K562 (cell line): Measurements from ENCODE around the gene DSG3. TPM values are rescaled to one million over a fixed set of nuclear protein-coding genes. Genes with fewer than 3 reads are reported as not detected.

Experiments
- CEBPG ChIP-seq, 3 experiments: fragments of 200-800 bp in 1 of 3; sonication (Bioruptor generic) in 1 of 3; sonication (generic) in 1 of 3; formaldehyde crosslinking in 1 of 3; IDR thresholded peaks in 2 of 3; conservative IDR thresholded peaks in 1 of 3; 2 replicates each; pipeline versions ENCODE4 v1.6.1 to v1.8.0; 2016 to 2022; ENCODE audit warnings: missing compliant biosample characterization in 2 of 3, missing genetic modification characterization in 2 of 3, mild to moderate bottlenecking in 1 of 3, missing genetic modification reagents in 1 of 3
- polyA plus RNA-seq, 8 experiments: library from polyadenylated mRNA; depleted of rRNA in 4 of 8; stranded (reverse) in 5 of 8; unstranded in 3 of 8; fragments of >200 nt; fragmentation: Nextera tagmentation in 2 of 8; fragmentation: Illumina TruSeq in 1 of 8; extraction: Ambion mirVana in 2 of 8; extraction: Trizol in 1 of 8; gene quantifications; 2 replicates each; pipeline versions ENCODE4 v1.2.1 to v1.2.3, GENCODE V29; 2011 to 2014; ENCODE audit warnings: inconsistent platforms in 1 of 8, missing spikeins in 1 of 8
- total RNA-seq, 7 experiments: library from RNA; depleted of rRNA in 6 of 7; stranded (reverse); fragments of >200 nt in 6 of 7; fragmentation: Illumina TruSeq in 2 of 7; extraction: Trizol in 2 of 7; gene quantifications; 2 replicates each; pipeline versions ENCODE4 v1.2.1 to v1.2.3, GENCODE V29; 2011 to 2021; ENCODE audit warnings: low replicate concordance in 1 of 7
- TF ChIP-seq, protein P1 (sequence below), 2 experiments: fragments of 450-650 bp in 1 of 2; sonication (generic) in 1 of 2; formaldehyde crosslinking in 1 of 2; IDR thresholded peaks; 2 replicates each; pipeline versions ENCODE4 v1.7.1 to v1.9.0; 2016 to 2022; ENCODE audit warnings: inconsistent platforms in 1 of 2, mild to moderate bottlenecking in 1 of 2, missing genetic modification reagents in 1 of 2

DSG3 gene
- total and polyA plus RNA-seq, 9 of the 15 experiments (the other 6 are each of a cell fraction or from before 2014, with no cell fraction given): 0.04 to 0.18 (median 0.07) TPM; not detected in 1

DNA sequence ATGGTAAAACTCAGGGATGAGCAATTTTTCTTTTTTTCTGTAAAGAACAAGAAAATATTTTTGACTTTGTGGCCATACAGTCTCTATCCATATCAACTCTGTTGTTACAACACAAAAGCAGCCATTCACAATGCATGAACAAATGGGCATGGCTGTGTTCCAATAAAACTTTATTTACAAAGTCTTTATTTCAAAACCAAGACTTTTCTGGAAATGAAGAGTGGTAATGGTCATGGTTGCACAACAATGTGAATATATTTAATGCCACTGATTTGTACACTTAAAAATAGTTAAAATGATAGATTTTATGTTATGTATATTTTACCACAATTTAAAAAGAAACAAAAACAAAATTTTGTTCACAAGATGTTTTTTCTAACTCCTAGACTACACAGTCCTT, 1.6 kb upstream of the DSG3 start (continued):
- TF ChIP-seq, protein P1, sequence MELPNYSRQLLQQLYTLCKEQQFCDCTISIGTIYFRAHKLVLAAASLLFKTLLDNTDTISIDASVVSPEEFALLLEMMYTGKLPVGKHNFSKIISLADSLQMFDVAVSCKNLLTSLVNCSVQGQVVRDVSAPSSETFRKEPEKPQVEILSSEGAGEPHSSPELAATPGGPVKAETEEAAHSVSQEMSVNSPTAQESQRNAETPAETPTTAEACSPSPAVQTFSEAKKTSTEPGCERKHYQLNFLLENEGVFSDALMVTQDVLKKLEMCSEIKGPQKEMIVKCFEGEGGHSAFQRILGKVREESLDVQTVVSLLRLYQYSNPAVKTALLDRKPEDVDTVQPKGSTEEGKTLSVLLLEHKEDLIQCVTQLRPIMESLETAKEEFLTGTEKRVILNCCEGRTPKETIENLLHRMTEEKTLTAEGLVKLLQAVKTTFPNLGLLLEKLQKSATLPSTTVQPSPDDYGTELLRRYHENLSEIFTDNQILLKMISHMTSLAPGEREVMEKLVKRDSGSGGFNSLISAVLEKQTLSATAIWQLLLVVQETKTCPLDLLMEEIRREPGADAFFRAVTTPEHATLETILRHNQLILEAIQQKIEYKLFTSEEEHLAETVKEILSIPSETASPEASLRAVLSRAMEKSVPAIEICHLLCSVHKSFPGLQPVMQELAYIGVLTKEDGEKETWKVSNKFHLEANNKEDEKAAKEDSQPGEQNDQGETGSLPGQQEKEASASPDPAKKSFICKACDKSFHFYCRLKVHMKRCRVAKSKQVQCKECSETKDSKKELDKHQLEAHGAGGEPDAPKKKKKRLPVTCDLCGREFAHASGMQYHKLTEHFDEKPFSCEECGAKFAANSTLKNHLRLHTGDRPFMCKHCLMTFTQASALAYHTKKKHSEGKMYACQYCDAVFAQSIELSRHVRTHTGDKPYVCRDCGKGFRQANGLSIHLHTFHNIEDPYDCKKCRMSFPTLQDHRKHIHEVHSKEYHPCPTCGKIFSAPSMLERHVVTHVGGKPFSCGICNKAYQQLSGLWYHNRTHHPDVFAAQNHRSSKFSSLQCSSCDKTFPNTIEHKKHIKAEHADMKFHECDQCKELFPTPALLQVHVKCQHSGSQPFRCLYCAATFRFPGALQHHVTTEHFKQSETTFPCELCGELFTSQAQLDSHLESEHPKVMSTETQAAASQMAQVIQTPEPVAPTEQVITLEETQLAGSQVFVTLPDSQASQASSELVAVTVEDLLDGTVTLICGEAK (IDR thresholded peaks at IDR 0.05): peak; percentile 96
- TF ChIP-seq, protein P1 (CRISPR knock-in tag; IDR thresholded peaks at IDR 0.05): peak; percentile 76
- TF ChIP-seq CEBPG (CRISPR knock-in tag; IDR thresholded peaks at IDR 0.05): no peak
- peak in 1 of 2 experiments; percentile 56; a peak in 2 of 4 replicates for TF ChIP-seq CEBPG (tag; conservative IDR thresholded peaks at IDR 0.05 in 1 of 2, IDR thresholded peaks at IDR 0.05 in 1 of 2)
